GM12864 (cell line): ENCODE measurements around the gene AFF3.

Experiments used
- DNase-seq: peaks from one replicate; pipeline ENCODE4 v3.0.0-alpha.2; 2011; ENCODE audit warnings: low read depth
- H3K4me3 ChIP-seq: 2 replicates; pipeline ENCODE4 v1.5.1; 2011; ENCODE audit warnings: mild to moderate bottlenecking, low read depth, low read length, control low read depth
- TF ChIP-seq, protein P1 (sequence below): IDR thresholded peaks from 2 replicates; pipeline ENCODE4 v1.5.1; 2011; ENCODE audit warnings: low read depth, mild to moderate bottlenecking, moderate library complexity, low read length, control low read depth, inconsistent platforms; ENCODE audit errors: missing control alignments

AFF3 gene

DNA sequence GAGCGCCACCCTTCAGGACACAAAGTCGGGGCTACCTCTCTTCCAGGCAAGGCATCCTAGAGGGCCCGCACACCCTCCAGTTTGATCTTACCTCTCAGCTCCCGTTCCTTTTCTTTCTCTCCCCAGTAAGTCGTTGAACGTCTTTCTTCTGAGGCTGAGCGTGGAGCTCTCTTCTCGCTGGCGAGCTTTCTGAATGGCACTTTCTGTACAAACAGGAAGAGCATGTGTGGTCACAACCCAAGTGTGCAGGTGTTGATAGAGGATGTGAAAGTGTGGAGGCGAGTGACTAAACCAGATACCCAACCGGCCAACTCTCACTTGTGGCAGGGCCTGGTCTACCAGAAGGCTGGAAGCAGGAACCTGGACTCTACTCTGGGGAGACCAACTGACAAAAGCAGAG lies at the start of gene AFF3:
AFF3 (minus strand) TSS at position 198 of the 400 bp plus-strand sequence. CDS start 38,136 bp downstream, outside the sequence.
- TF ChIP-seq, protein P1, sequence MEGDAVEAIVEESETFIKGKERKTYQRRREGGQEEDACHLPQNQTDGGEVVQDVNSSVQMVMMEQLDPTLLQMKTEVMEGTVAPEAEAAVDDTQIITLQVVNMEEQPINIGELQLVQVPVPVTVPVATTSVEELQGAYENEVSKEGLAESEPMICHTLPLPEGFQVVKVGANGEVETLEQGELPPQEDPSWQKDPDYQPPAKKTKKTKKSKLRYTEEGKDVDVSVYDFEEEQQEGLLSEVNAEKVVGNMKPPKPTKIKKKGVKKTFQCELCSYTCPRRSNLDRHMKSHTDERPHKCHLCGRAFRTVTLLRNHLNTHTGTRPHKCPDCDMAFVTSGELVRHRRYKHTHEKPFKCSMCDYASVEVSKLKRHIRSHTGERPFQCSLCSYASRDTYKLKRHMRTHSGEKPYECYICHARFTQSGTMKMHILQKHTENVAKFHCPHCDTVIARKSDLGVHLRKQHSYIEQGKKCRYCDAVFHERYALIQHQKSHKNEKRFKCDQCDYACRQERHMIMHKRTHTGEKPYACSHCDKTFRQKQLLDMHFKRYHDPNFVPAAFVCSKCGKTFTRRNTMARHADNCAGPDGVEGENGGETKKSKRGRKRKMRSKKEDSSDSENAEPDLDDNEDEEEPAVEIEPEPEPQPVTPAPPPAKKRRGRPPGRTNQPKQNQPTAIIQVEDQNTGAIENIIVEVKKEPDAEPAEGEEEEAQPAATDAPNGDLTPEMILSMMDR = no peak
- DNase-seq = peak; percentile 85
- peak within 1 kb of the TSS; percentile 41 for H3K4me3 ChIP-seq

- DNase-seq = no peak
- TF ChIP-seq, protein P1 = no peak
- H3K4me3 ChIP-seq = no peak overlapping the region
Observed at GRCh38 chr2:100189387-100189786, 47.0 kb upstream of the AFF3 start.

DNA sequence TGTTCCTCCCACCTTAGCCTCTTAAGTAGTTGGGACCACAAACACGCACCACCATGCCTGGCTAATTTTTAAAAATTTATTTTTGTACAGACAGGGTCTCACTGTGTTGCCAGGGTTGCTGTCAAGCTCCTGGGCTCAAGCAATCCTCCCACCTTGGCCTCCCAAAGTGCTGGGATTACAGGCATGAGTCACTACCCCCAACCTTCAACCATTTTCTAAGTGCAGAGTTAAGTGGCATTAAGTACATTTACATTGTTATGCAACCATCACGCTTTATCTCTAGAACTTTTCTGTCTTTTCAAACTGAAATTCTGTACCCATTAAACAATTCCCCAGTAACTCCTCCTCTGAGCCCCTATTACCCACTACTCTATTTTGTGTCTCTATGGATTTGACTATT lies 45.9 kb upstream of the AFF3 start:
- TF ChIP-seq, protein P1 = no peak
- no peak overlapping the region for H3K4me3 ChIP-seq
- no peak for DNase-seq

DNA sequence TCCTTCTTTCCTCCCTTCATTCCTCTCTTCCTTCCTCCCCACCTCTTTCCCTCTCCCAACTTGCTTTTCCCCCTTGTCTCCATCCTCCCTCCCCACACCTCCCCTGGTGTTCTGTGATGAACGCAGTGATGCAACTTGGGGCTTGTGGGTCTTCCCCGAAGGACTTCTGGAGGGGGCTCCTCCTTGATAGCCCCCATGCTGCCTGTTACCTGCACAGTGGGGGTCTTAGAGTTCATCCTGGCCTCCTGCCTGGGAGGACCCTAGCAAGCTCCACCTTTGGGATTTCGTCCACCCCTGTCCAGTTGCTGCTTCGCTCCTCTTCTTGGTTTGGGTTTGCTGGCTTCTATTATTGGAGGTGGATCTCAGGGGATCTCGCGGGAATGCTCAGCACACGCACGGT lies 43.7 kb upstream of the AFF3 start:
- H3K4me3 ChIP-seq = no peak overlapping the region
- no peak for DNase-seq

DNA sequence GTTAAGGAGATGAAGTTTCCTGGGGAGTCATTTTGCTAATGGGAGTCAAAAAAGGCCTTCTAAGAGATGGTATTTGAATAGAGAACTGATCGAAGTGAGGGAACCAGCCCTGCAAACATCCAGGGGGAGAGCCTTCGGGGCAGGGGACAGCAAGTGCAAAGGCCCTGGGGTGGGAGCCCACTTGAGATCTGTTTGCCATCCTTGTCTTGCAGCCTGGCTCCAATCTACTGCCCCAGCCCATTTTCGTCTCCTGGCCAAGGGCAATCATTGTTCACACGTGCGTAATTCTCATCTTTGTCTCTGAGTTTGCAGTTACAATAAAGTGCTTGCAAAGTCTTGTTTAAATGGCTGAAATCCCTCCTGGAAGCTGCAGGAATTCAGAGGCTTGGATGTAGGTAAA lies 43.1 kb upstream of the AFF3 start:
- H3K4me3 ChIP-seq = no peak overlapping the region
- TF ChIP-seq, protein P1 = no peak
- no peak for DNase-seq

More for the DNA sequence above, 43.7 kb upstream of the AFF3 start:
- TF ChIP-seq, protein P1 = no peak

GRCh38 chr2:100185105-100185504 lies 42.7 kb upstream of the AFF3 start:
- no peak for DNase-seq
- TF ChIP-seq, protein P1 = no peak
- H3K4me3 ChIP-seq = no peak overlapping the region

- DNase-seq = no peak
Observed at GRCh38 chr2:100184055-100184737, 41.8 kb upstream of the AFF3 start.

More at GRCh38 chr2:100184055-100184737, 41.8 kb upstream of the AFF3 start:
- no peak overlapping the region for H3K4me3 ChIP-seq
- TF ChIP-seq, protein P1 = no peak
